Coronary artery (tissue), 2 donors: ENCODE results near the gene DZANK1.
"Not testable (repeated sequence)": the region's sequence is repeated elsewhere in the genome, so short reads cannot be mapped to it uniquely, and the experiment has no call there.

ENCODE experiments used
- DNase-seq: peaks from one replicate; pipeline ENCODE4 v3.0.0-alpha.2; 2017; ENCODE audit warnings: low spot score
- H3K27ac ChIP-seq, 2 donors: fragments of 200-600 bp; sonication (generic); one replicate each; pipeline ENCODE4 v1.5.1; 2016 to 2019
- H3K4me3 ChIP-seq: fragments of 200-600 bp; sonication (generic); 2 replicates; pipeline ENCODE4 v1.5.1; 2016; ENCODE audit warnings: mild to moderate bottlenecking, moderate library complexity
- TF ChIP-seq, protein P1 (sequence below): fragments of 200-600 bp; sonication (generic); IDR thresholded peaks from one replicate; pipeline ENCODE4 v1.5.1; 2019; ENCODE audit warnings: antibody characterized with exemption

DZANK1 gene

DNA sequence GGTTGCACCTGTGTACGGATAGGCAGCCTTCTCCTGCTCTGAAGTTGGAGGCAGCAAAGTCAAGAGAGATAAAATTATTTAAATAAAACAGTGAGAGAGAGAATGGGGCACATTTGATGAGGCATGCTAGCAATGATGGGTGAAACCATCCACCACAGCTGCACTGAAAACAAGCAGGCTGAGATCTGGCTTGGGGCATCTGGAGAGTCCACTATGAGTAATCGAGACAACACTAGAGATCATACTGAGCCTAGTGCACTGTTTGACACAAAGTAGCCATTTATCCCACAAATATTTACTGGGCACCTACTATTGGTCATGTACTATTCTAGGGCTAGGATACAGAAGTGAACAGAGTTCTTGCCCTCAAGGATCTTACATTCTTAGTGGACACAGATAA, 66.4 kb downstream of the DZANK1 start:
- H3K4me3 ChIP-seq: no peak overlapping the region
- TF ChIP-seq, protein P1, sequence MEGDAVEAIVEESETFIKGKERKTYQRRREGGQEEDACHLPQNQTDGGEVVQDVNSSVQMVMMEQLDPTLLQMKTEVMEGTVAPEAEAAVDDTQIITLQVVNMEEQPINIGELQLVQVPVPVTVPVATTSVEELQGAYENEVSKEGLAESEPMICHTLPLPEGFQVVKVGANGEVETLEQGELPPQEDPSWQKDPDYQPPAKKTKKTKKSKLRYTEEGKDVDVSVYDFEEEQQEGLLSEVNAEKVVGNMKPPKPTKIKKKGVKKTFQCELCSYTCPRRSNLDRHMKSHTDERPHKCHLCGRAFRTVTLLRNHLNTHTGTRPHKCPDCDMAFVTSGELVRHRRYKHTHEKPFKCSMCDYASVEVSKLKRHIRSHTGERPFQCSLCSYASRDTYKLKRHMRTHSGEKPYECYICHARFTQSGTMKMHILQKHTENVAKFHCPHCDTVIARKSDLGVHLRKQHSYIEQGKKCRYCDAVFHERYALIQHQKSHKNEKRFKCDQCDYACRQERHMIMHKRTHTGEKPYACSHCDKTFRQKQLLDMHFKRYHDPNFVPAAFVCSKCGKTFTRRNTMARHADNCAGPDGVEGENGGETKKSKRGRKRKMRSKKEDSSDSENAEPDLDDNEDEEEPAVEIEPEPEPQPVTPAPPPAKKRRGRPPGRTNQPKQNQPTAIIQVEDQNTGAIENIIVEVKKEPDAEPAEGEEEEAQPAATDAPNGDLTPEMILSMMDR: no peak
- no peak overlapping the region for H3K27ac ChIP-seq

DNA sequence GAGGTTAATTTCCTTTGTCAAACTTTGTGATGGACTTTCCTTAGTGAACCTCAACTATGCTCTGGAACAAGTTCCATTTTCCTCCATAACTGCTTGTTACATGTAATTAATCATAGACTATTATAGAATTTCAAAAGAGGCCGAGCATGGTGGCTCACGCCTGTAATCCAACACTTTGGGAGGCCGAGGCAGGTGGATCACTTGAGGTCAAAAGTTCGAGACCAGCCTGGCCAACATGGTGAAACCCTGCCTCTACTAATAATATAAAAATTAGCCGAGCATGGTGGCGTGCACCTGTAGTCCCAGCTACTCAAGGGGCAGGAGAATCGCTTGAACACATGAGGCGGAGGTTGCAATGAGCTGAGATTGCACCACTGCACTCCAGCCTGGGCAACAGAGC, 68.1 kb downstream of the DZANK1 start:
- DNase-seq, H3K4me3 ChIP-seq, H3K27ac ChIP-seq: not testable (repeated sequence)

More for the DNA sequence above, 66.4 kb downstream of the DZANK1 start:
- no peak for DNase-seq

DNA sequence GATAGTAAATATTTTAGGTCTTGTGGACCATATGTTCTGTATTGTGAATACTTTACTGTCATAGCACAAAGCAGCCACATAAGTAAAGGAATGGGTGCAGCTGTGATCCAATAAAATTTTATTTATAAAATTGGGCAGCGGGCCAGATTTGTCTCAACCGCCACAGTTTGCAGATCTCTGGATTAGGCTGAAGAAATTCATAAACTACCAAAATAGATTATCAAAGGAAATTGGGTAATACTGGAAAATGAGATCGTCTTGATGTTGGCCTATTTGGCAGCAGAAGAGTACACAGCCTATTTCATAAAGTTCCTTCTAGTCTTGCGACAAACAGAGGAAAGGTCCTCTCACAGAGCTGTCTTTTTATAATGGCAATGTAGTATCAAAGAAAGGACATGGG, 69.8 kb downstream of the DZANK1 start:
- H3K27ac ChIP-seq: no peak overlapping the region
- DNase-seq: no peak
- TF ChIP-seq, protein P1: no peak
- no peak overlapping the region for H3K4me3 ChIP-seq

DNA sequence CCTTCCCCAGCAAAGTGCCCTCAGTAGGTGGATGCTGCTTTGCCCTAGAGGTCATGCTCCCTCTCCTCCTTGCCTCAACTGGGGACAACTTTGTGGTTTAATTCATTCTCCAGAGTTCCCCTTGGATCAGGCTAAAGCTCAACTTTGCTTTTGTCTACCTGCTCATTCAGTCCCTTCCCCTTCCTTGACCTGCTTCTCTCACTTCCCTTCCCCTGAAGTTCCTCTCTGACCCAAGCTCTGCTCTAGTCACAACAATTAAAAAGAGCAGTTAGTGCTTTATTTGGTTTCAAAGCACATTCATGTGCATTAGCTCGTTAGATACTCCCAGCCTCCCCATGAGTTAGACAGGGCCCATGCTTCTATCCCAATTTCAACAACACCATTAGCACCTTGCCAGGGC, 71.3 kb downstream of the DZANK1 start:
- Histone ChIP-seq H3K27ac (no peak overlapping the region), H3K4me3 (no peak overlapping the region)
- TF ChIP-seq, protein P1: no peak
- no peak for DNase-seq

DNA sequence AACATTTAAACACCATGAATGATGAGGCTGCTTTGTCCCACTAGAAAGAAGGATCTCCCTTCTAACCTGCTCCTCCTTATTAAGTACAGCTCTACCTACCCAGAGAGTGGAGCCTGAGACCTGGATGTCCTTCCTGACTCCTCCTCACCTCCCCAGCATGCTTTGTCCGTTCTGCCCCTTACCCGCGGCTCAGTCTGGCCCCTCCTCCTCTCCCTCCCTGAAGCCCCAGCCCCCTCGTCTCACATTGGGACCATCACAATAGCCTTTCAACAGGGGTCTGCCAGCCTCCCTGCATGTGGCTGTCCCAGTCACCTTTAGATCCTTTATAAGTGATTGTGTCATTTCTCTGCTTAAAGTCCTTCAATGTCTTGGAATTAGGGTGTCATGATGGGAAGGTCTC, 72.5 kb downstream of the DZANK1 start:
- Histone ChIP-seq H3K4me3 (no peak overlapping the region), H3K27ac (no peak overlapping the region)
- TF ChIP-seq, protein P1: no peak
- no peak for DNase-seq

DNA sequence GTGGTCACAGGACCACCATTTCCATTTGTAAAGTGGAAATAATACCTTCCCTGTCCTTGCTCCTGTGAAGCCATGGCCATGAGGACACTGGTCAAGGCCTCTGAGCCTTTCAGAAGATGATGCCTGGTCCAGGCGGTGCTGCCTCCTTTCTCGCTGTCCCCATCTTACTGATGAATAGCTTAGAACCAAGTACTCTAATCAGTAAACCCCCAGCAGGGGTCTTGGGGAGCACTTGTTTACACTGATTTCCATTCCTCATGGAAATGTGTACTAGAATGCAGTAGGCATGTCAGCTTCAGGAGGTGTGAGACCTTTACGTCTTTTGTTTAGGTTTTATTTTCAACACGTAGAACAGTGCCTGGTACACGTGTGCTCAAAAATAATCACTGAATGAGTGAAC, 75.1 kb downstream of the DZANK1 start:
- Histone ChIP-seq H3K27ac (no peak overlapping the region), H3K4me3 (no peak overlapping the region)
- no peak for DNase-seq
- TF ChIP-seq, protein P1: no peak

DNA sequence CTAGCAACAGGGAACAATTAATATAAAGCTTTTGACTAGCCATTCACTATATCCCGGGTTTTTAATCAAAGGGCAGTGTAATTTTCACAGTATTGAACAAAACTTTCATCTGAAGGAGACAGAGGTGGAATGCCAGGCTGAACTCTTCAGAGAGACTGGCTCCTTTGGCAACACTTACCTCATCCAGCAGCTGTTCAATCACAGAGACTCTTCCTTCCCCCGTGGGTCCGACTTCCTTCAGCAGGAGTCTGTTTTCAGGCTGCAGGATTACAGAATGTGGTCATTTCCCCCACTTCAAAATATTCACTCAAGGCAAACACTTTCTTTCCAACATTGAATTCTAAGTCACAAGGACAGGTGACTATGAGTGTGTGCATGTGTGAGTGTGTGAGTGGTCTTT, 76.6 kb downstream of the DZANK1 start:
- TF ChIP-seq, protein P1: no peak
- DNase-seq: no peak

DNA sequence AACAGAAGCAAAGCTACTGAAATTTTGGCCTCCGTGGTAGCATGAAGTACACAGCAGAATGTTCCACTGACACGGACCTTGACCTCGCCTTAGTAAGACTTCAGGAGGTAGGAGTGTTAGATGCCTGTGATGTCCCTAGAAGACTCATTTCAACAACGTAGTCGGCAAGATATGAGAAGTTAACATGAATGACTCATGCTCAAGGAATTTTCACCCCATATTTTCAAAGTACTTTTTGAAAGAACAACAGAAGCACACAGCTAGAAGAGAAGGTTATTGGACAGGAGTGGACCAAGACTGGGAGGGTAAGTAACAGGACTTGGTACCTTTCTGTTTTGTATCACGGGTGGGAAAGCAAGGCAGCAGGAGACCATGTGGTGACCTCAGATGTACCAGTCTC, 78.0 kb downstream of the DZANK1 start:
- DNase-seq: no peak
- Histone ChIP-seq H3K27ac (no peak overlapping the region), H3K4me3 (no peak overlapping the region)
- TF ChIP-seq, protein P1: no peak

More for the DNA sequence above, 76.6 kb downstream of the DZANK1 start:
- Histone ChIP-seq H3K27ac (no peak overlapping the region), H3K4me3 (no peak overlapping the region)
